HUES48 (cell line): ENCODE data around the gene EPM2AIP1.
A peak's percentile ranks its signal among the peaks of the same experiment; 100 is the strongest.

Experiments used
- H3K27ac ChIP-seq: one replicate; pipeline ENCODE4 v1.7.0; 2013; ENCODE audit warnings: low read depth, low read length, inconsistent platforms
- H3K27me3 ChIP-seq: 2 replicates; pipeline ENCODE4 v1.6.1; 2013; ENCODE audit warnings: mild to moderate bottlenecking, low read length; ENCODE audit not compliant: control insufficient read depth, insufficient read depth
- H3K36me3 ChIP-seq: 2 replicates; pipeline ENCODE4 v1.6.1; 2013; ENCODE audit warnings: low read length; ENCODE audit not compliant: control insufficient read depth, insufficient read depth
- H3K4me1 ChIP-seq: 2 replicates; pipeline ENCODE4 v1.6.1; 2013; ENCODE audit warnings: mild to moderate bottlenecking, low read length; ENCODE audit not compliant: control insufficient read depth, insufficient read depth
- H3K4me3 ChIP-seq: 2 replicates; pipeline ENCODE4 v1.5.1; 2013; ENCODE audit warnings: mild to moderate bottlenecking, low read depth, low read length
- H3K9ac ChIP-seq: 2 replicates; pipeline ENCODE4 v1.6.1; 2013; ENCODE audit warnings: mild to moderate bottlenecking, low read depth, low read length, moderate library complexity
- H3K9me3 ChIP-seq: 2 replicates; pipeline ENCODE4 v1.6.1; 2013; ENCODE audit warnings: low read length; ENCODE audit not compliant: control insufficient read depth, insufficient read depth

The EPM2AIP1 gene

GRCh38 chr3:37028329-37028728, 35.4 kb upstream of the EPM2AIP1 start:
- H3K27ac ChIP-seq = no peak overlapping the region

GRCh38 chr3:37026851-37027250, 33.9 kb upstream of the EPM2AIP1 start:
- Histone ChIP-seq H3K9ac (no peak overlapping the region), H3K36me3 (peaks cover 89% of the 10 kb centered on the region), H3K4me3 (no peak overlapping the region), H3K27me3 (no peaks in the 10 kb centered on the region), H3K9me3 (no peaks in the 10 kb centered on the region), H3K27ac (no peak overlapping the region), H3K4me1 (no peaks in the 10 kb centered on the region)

More at GRCh38 chr3:37028329-37028728, 35.4 kb upstream of the EPM2AIP1 start:
- H3K4me1 ChIP-seq = no peaks in the 10 kb centered on the region
- H3K9me3 ChIP-seq = no peaks in the 10 kb centered on the region
- H3K36me3 ChIP-seq = peaks cover 89% of the 10 kb centered on the region
- H3K9ac ChIP-seq = no peak overlapping the region
- H3K27me3 ChIP-seq = no peaks in the 10 kb centered on the region
- H3K4me3 ChIP-seq = no peak overlapping the region

- Histone ChIP-seq H3K9ac (no peak overlapping the region), H3K4me3 (no peak overlapping the region), H3K36me3 (peaks cover 89% of the 10 kb centered on the region), H3K4me1 (no peaks in the 10 kb centered on the region), H3K9me3 (no peaks in the 10 kb centered on the region), H3K27me3 (no peaks in the 10 kb centered on the region), H3K27ac (no peak overlapping the region)
Measured at GRCh38 chr3:37025561-37026335, 32.8 kb upstream of the EPM2AIP1 start.

- H3K9me3 ChIP-seq = no peaks in the 10 kb centered on the region
- no peak overlapping the region for H3K9ac ChIP-seq
- H3K36me3 ChIP-seq = peaks cover 90% of the 10 kb centered on the region
- H3K4me1 ChIP-seq = no peaks in the 10 kb centered on the region
- no peaks in the 10 kb centered on the region for H3K27me3 ChIP-seq
- H3K27ac ChIP-seq = no peak overlapping the region
- H3K4me3 ChIP-seq = no peak overlapping the region
Measured at GRCh38 chr3:37024820-37025405, 32.0 kb upstream of the EPM2AIP1 start.

GRCh38 chr3:37024092-37024491, 31.2 kb upstream of the EPM2AIP1 start:
- Histone ChIP-seq H3K9me3 (no peaks in the 10 kb centered on the region), H3K9ac (no peak overlapping the region), H3K27me3 (no peaks in the 10 kb centered on the region), H3K4me1 (no peaks in the 10 kb centered on the region), H3K4me3 (no peak overlapping the region), H3K36me3 (peaks cover 89% of the 10 kb centered on the region), H3K27ac (no peak overlapping the region)

- Histone ChIP-seq H3K9ac (no peak overlapping the region), H3K9me3 (no peaks in the 10 kb centered on the region), H3K4me1 (no peaks in the 10 kb centered on the region), H3K27me3 (no peaks in the 10 kb centered on the region), H3K36me3 (peaks cover 87% of the 10 kb centered on the region), H3K27ac (no peak overlapping the region), H3K4me3 (no peak overlapping the region)
Measured at GRCh38 chr3:37017683-37018082, 24.8 kb upstream of the EPM2AIP1 start.

GRCh38 chr3:37016903-37017302, 24.0 kb upstream of the EPM2AIP1 start:
- Histone ChIP-seq H3K36me3 (peaks cover 88% of the 10 kb centered on the region), H3K4me1 (no peaks in the 10 kb centered on the region), H3K4me3 (no peak overlapping the region), H3K27me3 (no peaks in the 10 kb centered on the region), H3K9ac (no peak overlapping the region), H3K9me3 (no peaks in the 10 kb centered on the region), H3K27ac (no peak overlapping the region)

- peaks cover 85% of the 10 kb centered on the region for H3K36me3 ChIP-seq
- no peaks in the 10 kb centered on the region for H3K4me1 ChIP-seq
- no peaks in the 10 kb centered on the region for H3K9me3 ChIP-seq
- H3K27ac ChIP-seq = no peak overlapping the region
- no peak overlapping the region for H3K9ac ChIP-seq
- no peak overlapping the region for H3K4me3 ChIP-seq
- H3K27me3 ChIP-seq = no peaks in the 10 kb centered on the region
Measured at GRCh38 chr3:37015642-37016041, 22.7 kb upstream of the EPM2AIP1 start.

GRCh38 chr3:37014620-37015019, 21.7 kb upstream of the EPM2AIP1 start:
- Histone ChIP-seq H3K36me3 (peaks cover 76% of the 10 kb centered on the region), H3K27me3 (no peaks in the 10 kb centered on the region), H3K4me3 (no peak overlapping the region), H3K4me1 (no peaks in the 10 kb centered on the region), H3K27ac (no peak overlapping the region), H3K9ac (no peak overlapping the region), H3K9me3 (no peaks in the 10 kb centered on the region)

- Histone ChIP-seq H3K27me3 (no peaks in the 10 kb centered on the region), H3K36me3 (peaks cover 55% of the 10 kb centered on the region), H3K4me3 (peak within 1 kb of the TSS; percentile 86), H3K9ac (peak within 1 kb of the TSS; percentile 93), H3K27ac (peak within 1 kb of the TSS; percentile 97), H3K9me3 (no peaks in the 10 kb centered on the region), H3K4me1 (peaks cover 28% of the 10 kb centered on the region)
Measured at GRCh38 chr3:36993326-36994283, 674 bp upstream of the EPM2AIP1 start, which contains the start of gene MLH1. MLH1 (plus strand) TSS chr3:36993518; CDS start chr3:36993548, 30 bp downstream.
